Lung (tissue), 12 donors: ENCODE results near the gene PROC. TPM values are rescaled to one million over a fixed set of nuclear protein-coding genes. Genes with fewer than 3 reads are reported as not detected.
A peak's percentile ranks its signal among the peaks of the same experiment; 100 is the strongest.
"Not testable (repeated sequence)": the region's sequence is repeated elsewhere in the genome, so short reads cannot be mapped to it uniquely, and the experiment has no call there.

ENCODE experiments used
- ATAC-seq: fragments of 200-7000 bp; cut with Tn5 transposase; one replicate; pipeline ENCODE4 v1.9.1; 2020; ENCODE audit warnings: moderate number of reproducible peaks; ENCODE audit not compliant: insufficient read depth, low FRiP score
- DNase-seq, 3 donors: peaks; one replicate each; pipeline ENCODE4 v3.0.0-alpha.2; 2013 to 2017
- H3K27ac ChIP-seq, 2 donors: one replicate each; pipeline ENCODE4 v1.5.1; 2013; ENCODE audit warnings: mild to moderate bottlenecking in 2 of 2, moderate library complexity in 2 of 2, control low read depth in 1 of 2, inconsistent platforms in 1 of 2, low read depth in 1 of 2, low read length in 1 of 2
- H3K27me3 ChIP-seq, 3 donors: one replicate each; pipeline ENCODE4 v1.5.1; 2013; ENCODE audit warnings: low read length in 2 of 3; ENCODE audit not compliant: control insufficient read depth in 3 of 3, insufficient read depth in 3 of 3
- H3K36me3 ChIP-seq, 4 donors: one replicate each; pipeline ENCODE4 v1.5.1; 2013; ENCODE audit warnings: low read length in 4 of 4, mild to moderate bottlenecking in 1 of 4, moderate library complexity in 1 of 4; ENCODE audit not compliant: control insufficient read depth in 4 of 4, insufficient read depth in 4 of 4
- H3K4me1 ChIP-seq, 5 donors: one replicate each; pipeline ENCODE4 v1.5.1; 2013; ENCODE audit warnings: low read length in 5 of 5, mild to moderate bottlenecking in 2 of 5, moderate library complexity in 1 of 5; ENCODE audit not compliant: control insufficient read depth in 5 of 5, insufficient read depth in 5 of 5
- H3K4me3 ChIP-seq: one replicate; pipeline ENCODE4 v1.5.1; 2013; ENCODE audit warnings: mild to moderate bottlenecking, control low read depth, moderate library complexity
- H3K9ac ChIP-seq, 2 donors: one replicate each; pipeline ENCODE4 v1.5.1; 2013; ENCODE audit warnings: low read length in 2 of 2, control low read depth in 1 of 2; ENCODE audit not compliant: insufficient read depth in 1 of 2
- H3K9me3 ChIP-seq, 4 donors: one replicate each; pipeline ENCODE4 v1.5.1; 2013; ENCODE audit warnings: low read length in 3 of 4, mild to moderate bottlenecking in 1 of 4, moderate library complexity in 1 of 4; ENCODE audit not compliant: control insufficient read depth in 4 of 4, insufficient read depth in 3 of 4
- CTCF ChIP-seq: IDR thresholded peaks from 2 replicates; pipeline ENCODE4 v1.5.1; 2012; ENCODE audit warnings: mild to moderate bottlenecking; ENCODE audit errors: control extremely low read depth, extremely low read depth
- WGBS, 2 donors: extraction: QIAGEN DNeasy Blood & Tissue Kit; methylation state at CpG; one replicate each; pipeline ENCODE4 v1.1.7; 2013; 5-methylcytosine and 5-hydroxymethylcytosine counted together
- polyA plus RNA-seq, 2 donors: library from polyadenylated mRNA; stranded (reverse); fragments of 200-250 nt; gene quantifications; one replicate each; pipeline ENCODE4 v1.2.1, GENCODE V29; 2013
- total RNA-seq, 2 donors: library from RNA; depleted of rRNA in 1 of 2; stranded (reverse); fragments of >200 nt in 1 of 2; gene quantifications; one replicate each; pipeline ENCODE4 v1.2.1, GENCODE V29; 2014 to 2021
- donor health status: control.
- donor health status: control.
- donor health status: Bipolar disorder and iron deficiency.
- donor health status: healthy.
- donor health status: DM: yes; HTN: yes; CAD: no.

PROC gene
- total and polyA plus RNA-seq, 4 donors = 0.10 to 0.37 (median 0.22) TPM; not detected in 1

- H3K4me1 ChIP-seq = peaks cover 0 to 35% (median 10%) of the 10 kb centered on the region in 5 donors
- peak overlapping the region in 1 of 2 donors; percentile 38 for H3K9ac ChIP-seq
- no peak for TF ChIP-seq CTCF
- WGBS, 2 donors = 88 to 90% methylated on average over 10 of the region's 10 CpGs
- no peak overlapping the region for H3K4me3 ChIP-seq
- DNase-seq = no peak
- no peaks in the 10 kb centered on the region for H3K27me3 ChIP-seq
- no peaks in the 10 kb centered on the region for H3K9me3 ChIP-seq
- H3K36me3 ChIP-seq = no peaks in the 10 kb centered on the region
- no peak for ATAC-seq
- H3K27ac ChIP-seq = peak overlapping the region; percentile 87 to 98
These were observed 9.5 kb upstream of the PROC start for GRCh38 chr2:127408807-127409099.

GRCh38 chr2:127409716-127410115 is 8.5 kb upstream of the PROC start:
- ATAC-seq, H3K9ac ChIP-seq, DNase-seq, H3K4me3 ChIP-seq, H3K27me3 ChIP-seq, H3K9me3 ChIP-seq, H3K36me3 ChIP-seq, H3K27ac ChIP-seq: not testable (repeated sequence)
- H3K4me1 ChIP-seq = peaks cover 0 to 35% (median 11%) of the 10 kb centered on the region in 5 donors
- 98 to 99% methylated on average over 8 of the region's 8 CpGs for WGBS, 2 donors

- no peaks in the 10 kb centered on the region for H3K27me3 ChIP-seq
- H3K4me1 ChIP-seq = peaks cover 0 to 46% (median 13%) of the 10 kb centered on the region in 5 donors
- DNase-seq (peak; percentile 79 to 88 (median 84)), ATAC-seq (no peak)
- no peak overlapping the region for H3K4me3 ChIP-seq
- peak overlapping the region in 1 of 2 donors; percentile 45 for H3K27ac ChIP-seq
- H3K36me3 ChIP-seq = no peaks in the 10 kb centered on the region
- 15 to 53% methylated on average over 6 of the region's 6 CpGs for WGBS, 2 donors
- no peak overlapping the region for H3K9ac ChIP-seq
- TF ChIP-seq CTCF = no peak
- no peaks in the 10 kb centered on the region for H3K9me3 ChIP-seq
These were observed 7.2 kb upstream of the PROC start for GRCh38 chr2:127410871-127411652.

GRCh38 chr2:127411653-127412369 is 6.4 kb upstream of the PROC start:
- Histone ChIP-seq H3K36me3 (no peaks in the 10 kb centered on the region), H3K27me3 (no peaks in the 10 kb centered on the region), H3K9me3 (no peaks in the 10 kb centered on the region), H3K4me3 (no peak overlapping the region), H3K9ac (peak overlapping the region in 1 of 2 donors; percentile 8), H3K27ac (peak overlapping the region in 1 of 2 donors; percentile 43), H3K4me1 (peaks cover 0 to 53% (median 13%) of the 10 kb centered on the region in 5 donors)
- no peak for ATAC-seq
- peak in 2 of 3 donors; percentile 65 to 68 for DNase-seq
- TF ChIP-seq CTCF = no peak
- 30 to 54% methylated on average over 12 of the region's 12 CpGs for WGBS, 2 donors
